Measurements from ENCODE around the gene JMJD7. TPM values are rescaled to one million over a fixed set of nuclear protein-coding genes. Genes with fewer than 3 reads are reported as not detected.

The JMJD7 gene
- total and polyA plus RNA-seq, 9 donors: 5.1 to 11.1 (median 8.2) TPM

- H3K4me3 ChIP-seq (ENCODE audit: low read length): no peak overlapping the region
- no peaks in the 10 kb centered on the region for H3K9me3 ChIP-seq (replicated peaks; ENCODE audit: control insufficient read depth, low read depth, low read length)
- H3K36me3 ChIP-seq (ENCODE audit: control insufficient read depth, insufficient read depth, low read length): no peaks in the 10 kb centered on the region
- H3K4me1 ChIP-seq (ENCODE audit: control insufficient read depth, insufficient read depth, low read length): peaks cover 34% of the 10 kb centered on the region
- no peak for DNase-seq
- H3K27ac ChIP-seq (ENCODE audit: low read length): no peak overlapping the region
- 97% methylated on average over 6 of the region's 10 CpGs for WGBS (ENCODE audit: insufficient coverage)
- peaks cover 15% of the 10 kb centered on the region for H3K27me3 ChIP-seq (ENCODE audit: control insufficient read depth, insufficient read depth, low read length)
Measured at GRCh38 chr15:41880156-41880877, 52.4 kb downstream of the JMJD7 start.

GRCh38 chr15:41881086-41881485 lies 53.2 kb downstream of the JMJD7 start:
- Histone ChIP-seq H3K27ac (ENCODE audit: low read length) (no peak overlapping the region), H3K27me3 (ENCODE audit: control insufficient read depth, insufficient read depth, low read length) (peaks cover 15% of the 10 kb centered on the region), H3K36me3 (ENCODE audit: control insufficient read depth, insufficient read depth, low read length) (peaks cover 5% of the 10 kb centered on the region), H3K9me3 (replicated peaks; ENCODE audit: control insufficient read depth, low read depth, low read length) (no peaks in the 10 kb centered on the region), H3K4me1 (ENCODE audit: control insufficient read depth, insufficient read depth, low read length) (peaks cover 36% of the 10 kb centered on the region), H3K4me3 (ENCODE audit: low read length) (no peak overlapping the region)
- DNase-seq: no peak
- WGBS (ENCODE audit: insufficient coverage): 88% methylated on average over 7 of the region's 8 CpGs

GRCh38 chr15:41881550-41881919 lies 53.6 kb downstream of the JMJD7 start:
- Histone ChIP-seq H3K9me3 (replicated peaks; ENCODE audit: control insufficient read depth, low read depth, low read length) (no peaks in the 10 kb centered on the region), H3K27ac (ENCODE audit: low read length) (no peak overlapping the region), H3K36me3 (ENCODE audit: control insufficient read depth, insufficient read depth, low read length) (peaks cover 5% of the 10 kb centered on the region), H3K4me1 (ENCODE audit: control insufficient read depth, insufficient read depth, low read length) (peaks cover 39% of the 10 kb centered on the region), H3K27me3 (ENCODE audit: control insufficient read depth, insufficient read depth, low read length) (peaks cover 15% of the 10 kb centered on the region), H3K4me3 (ENCODE audit: low read length) (no peak overlapping the region)
- no peak for DNase-seq
- WGBS (ENCODE audit: insufficient coverage): 36% methylated on average over 10 of the region's 10 CpGs

GRCh38 chr15:41881920-41882688 lies 54.2 kb downstream of the JMJD7 start:
- peak; percentile 30 for DNase-seq
- Histone ChIP-seq H3K9me3 (replicated peaks; ENCODE audit: control insufficient read depth, low read depth, low read length) (no peaks in the 10 kb centered on the region), H3K36me3 (ENCODE audit: control insufficient read depth, insufficient read depth, low read length) (peaks cover 5% of the 10 kb centered on the region), H3K4me3 (ENCODE audit: low read length) (peak overlapping the region; percentile 15), H3K27ac (ENCODE audit: low read length) (no peak overlapping the region), H3K27me3 (ENCODE audit: control insufficient read depth, insufficient read depth, low read length) (peaks cover 15% of the 10 kb centered on the region), H3K4me1 (ENCODE audit: control insufficient read depth, insufficient read depth, low read length) (peaks cover 34% of the 10 kb centered on the region)
- whole genome bisulfite sequencing (ENCODE audit: insufficient coverage): 7% methylated on average over 58 of the region's 81 CpGs

GRCh38 chr15:41882689-41883483 lies 55.0 kb downstream of the JMJD7 start:
- H3K9me3 ChIP-seq (replicated peaks; ENCODE audit: control insufficient read depth, low read depth, low read length): no peaks in the 10 kb centered on the region
- no peak for DNase-seq
- no peak overlapping the region for H3K4me3 ChIP-seq (ENCODE audit: low read length)
- H3K36me3 ChIP-seq (ENCODE audit: control insufficient read depth, insufficient read depth, low read length): peaks cover 5% of the 10 kb centered on the region
- H3K27me3 ChIP-seq (ENCODE audit: control insufficient read depth, insufficient read depth, low read length): peaks cover 15% of the 10 kb centered on the region
- H3K27ac ChIP-seq (ENCODE audit: low read length): no peak overlapping the region
- WGBS (ENCODE audit: insufficient coverage): 81% methylated on average over 6 of the region's 14 CpGs
- H3K4me1 ChIP-seq (ENCODE audit: control insufficient read depth, insufficient read depth, low read length): peaks cover 27% of the 10 kb centered on the region

- no peak for DNase-seq
- Histone ChIP-seq H3K27ac (ENCODE audit: low read length) (no peak overlapping the region), H3K4me3 (ENCODE audit: low read length) (no peak overlapping the region), H3K36me3 (ENCODE audit: control insufficient read depth, insufficient read depth, low read length) (peaks cover 5% of the 10 kb centered on the region), H3K9me3 (replicated peaks; ENCODE audit: control insufficient read depth, low read depth, low read length) (no peaks in the 10 kb centered on the region), H3K4me1 (ENCODE audit: control insufficient read depth, insufficient read depth, low read length) (peaks cover 23% of the 10 kb centered on the region), H3K27me3 (ENCODE audit: control insufficient read depth, insufficient read depth, low read length) (peaks cover 15% of the 10 kb centered on the region)
- WGBS (ENCODE audit: insufficient coverage): 75% methylated on average over 2 of the region's 2 CpGs
Measured at GRCh38 chr15:41883484-41883825, 55.6 kb downstream of the JMJD7 start.

- no peak for DNase-seq
- no peaks in the 10 kb centered on the region for H3K9me3 ChIP-seq (replicated peaks; ENCODE audit: control insufficient read depth, low read depth, low read length)
- H3K27me3 ChIP-seq (ENCODE audit: control insufficient read depth, insufficient read depth, low read length): peaks cover 15% of the 10 kb centered on the region
- 84% methylated on average over 7 of the region's 7 CpGs for WGBS (ENCODE audit: insufficient coverage)
- peaks cover 5% of the 10 kb centered on the region for H3K36me3 ChIP-seq (ENCODE audit: control insufficient read depth, insufficient read depth, low read length)
- H3K4me3 ChIP-seq (ENCODE audit: low read length): no peak overlapping the region
- peaks cover 22% of the 10 kb centered on the region for H3K4me1 ChIP-seq (ENCODE audit: control insufficient read depth, insufficient read depth, low read length)
- H3K27ac ChIP-seq (ENCODE audit: low read length): no peak overlapping the region
Measured at GRCh38 chr15:41884458-41884857, 56.6 kb downstream of the JMJD7 start.

GRCh38 chr15:41885321-41885720 lies 57.4 kb downstream of the JMJD7 start:
- H3K9me3 ChIP-seq (replicated peaks; ENCODE audit: control insufficient read depth, low read depth, low read length): no peaks in the 10 kb centered on the region
- DNase-seq: no peak
- H3K4me3 ChIP-seq (ENCODE audit: low read length): no peak overlapping the region
- peaks cover 22% of the 10 kb centered on the region for H3K4me1 ChIP-seq (ENCODE audit: control insufficient read depth, insufficient read depth, low read length)
- H3K36me3 ChIP-seq (ENCODE audit: control insufficient read depth, insufficient read depth, low read length): peaks cover 5% of the 10 kb centered on the region
- peaks cover 15% of the 10 kb centered on the region for H3K27me3 ChIP-seq (ENCODE audit: control insufficient read depth, insufficient read depth, low read length)
- H3K27ac ChIP-seq (ENCODE audit: low read length): no peak overlapping the region

- Histone ChIP-seq H3K36me3 (ENCODE audit: control insufficient read depth, insufficient read depth, low read length) (peaks cover 5% of the 10 kb centered on the region), H3K4me1 (ENCODE audit: control insufficient read depth, insufficient read depth, low read length) (peaks cover 22% of the 10 kb centered on the region), H3K27ac (ENCODE audit: low read length) (no peak overlapping the region), H3K9me3 (replicated peaks; ENCODE audit: control insufficient read depth, low read depth, low read length) (no peaks in the 10 kb centered on the region), H3K27me3 (ENCODE audit: control insufficient read depth, insufficient read depth, low read length) (peaks cover 9% of the 10 kb centered on the region), H3K4me3 (ENCODE audit: low read length) (no peak overlapping the region)
- DNase-seq: no peak
- 93% methylated on average over 14 of the region's 14 CpGs for WGBS (ENCODE audit: insufficient coverage)
Measured at GRCh38 chr15:41885841-41886240, 57.9 kb downstream of the JMJD7 start.

- Histone ChIP-seq H3K36me3 (ENCODE audit: control insufficient read depth, insufficient read depth, low read length) (peaks cover 5% of the 10 kb centered on the region), H3K27me3 (ENCODE audit: control insufficient read depth, insufficient read depth, low read length) (peaks cover under 1% of the 10 kb centered on the region), H3K9me3 (replicated peaks; ENCODE audit: control insufficient read depth, low read depth, low read length) (no peaks in the 10 kb centered on the region), H3K27ac (ENCODE audit: low read length) (no peak overlapping the region), H3K4me3 (ENCODE audit: low read length) (no peak overlapping the region), H3K4me1 (ENCODE audit: control insufficient read depth, insufficient read depth, low read length) (peaks cover 28% of the 10 kb centered on the region)
- no peak for DNase-seq
- WGBS (ENCODE audit: insufficient coverage): 80% methylated on average over 1 of the region's 7 CpGs
Measured at GRCh38 chr15:41886741-41887140, 58.8 kb downstream of the JMJD7 start.
